HG02798 (cell line): ENCODE measurements around the gene IFNK.
"Not testable (repeated sequence)": the region's sequence is repeated elsewhere in the genome, so short reads cannot be mapped to it uniquely, and the experiment has no call there.

Experiments
- ATAC-seq: cut with Tn5 transposase; IDR thresholded peaks from one replicate; pipeline ENCODE4 v1.9.1; 2021; ENCODE audit warnings: mild to moderate bottlenecking; ENCODE audit not compliant: unreplicated experiment, poor library complexity

The IFNK gene, protein sequence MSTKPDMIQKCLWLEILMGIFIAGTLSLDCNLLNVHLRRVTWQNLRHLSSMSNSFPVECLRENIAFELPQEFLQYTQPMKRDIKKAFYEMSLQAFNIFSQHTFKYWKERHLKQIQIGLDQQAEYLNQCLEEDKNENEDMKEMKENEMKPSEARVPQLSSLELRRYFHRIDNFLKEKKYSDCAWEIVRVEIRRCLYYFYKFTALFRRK

DNA sequence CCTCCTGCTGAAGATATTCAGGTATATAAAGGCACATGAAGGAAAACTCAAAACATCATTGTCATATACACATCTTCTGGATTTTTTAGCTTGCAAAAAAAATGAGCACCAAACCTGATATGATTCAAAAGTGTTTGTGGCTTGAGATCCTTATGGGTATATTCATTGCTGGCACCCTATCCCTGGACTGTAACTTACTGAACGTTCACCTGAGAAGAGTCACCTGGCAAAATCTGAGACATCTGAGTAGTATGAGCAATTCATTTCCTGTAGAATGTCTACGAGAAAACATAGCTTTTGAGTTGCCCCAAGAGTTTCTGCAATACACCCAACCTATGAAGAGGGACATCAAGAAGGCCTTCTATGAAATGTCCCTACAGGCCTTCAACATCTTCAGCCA lies at the start of gene IFNK:
Gene IFNK (plus strand): TSS at position 55 of the 400 bp plus-strand sequence. CDS start 47 bp downstream, at position 102.
- ATAC-seq = no peak

DNA sequence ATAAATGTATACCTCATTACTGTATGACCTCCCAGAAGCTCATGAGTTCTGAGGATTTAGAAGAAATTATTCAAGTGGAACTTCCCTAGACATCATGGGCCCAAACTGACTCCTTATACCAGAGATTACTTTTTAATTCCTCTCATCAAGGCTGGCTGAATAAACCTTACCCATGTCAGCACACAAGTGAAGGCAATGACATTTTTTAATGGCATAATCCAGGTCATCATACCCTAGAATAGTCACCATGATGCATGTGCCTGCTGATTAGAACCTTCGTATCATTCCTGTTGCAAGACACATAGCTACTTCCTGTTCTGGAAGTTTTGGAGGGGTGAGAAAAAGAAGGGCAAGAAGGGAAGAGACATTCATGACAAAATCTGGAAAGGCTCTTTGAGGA lies 49.8 kb upstream of the IFNK start:
- ATAC-seq = no peak

DNA sequence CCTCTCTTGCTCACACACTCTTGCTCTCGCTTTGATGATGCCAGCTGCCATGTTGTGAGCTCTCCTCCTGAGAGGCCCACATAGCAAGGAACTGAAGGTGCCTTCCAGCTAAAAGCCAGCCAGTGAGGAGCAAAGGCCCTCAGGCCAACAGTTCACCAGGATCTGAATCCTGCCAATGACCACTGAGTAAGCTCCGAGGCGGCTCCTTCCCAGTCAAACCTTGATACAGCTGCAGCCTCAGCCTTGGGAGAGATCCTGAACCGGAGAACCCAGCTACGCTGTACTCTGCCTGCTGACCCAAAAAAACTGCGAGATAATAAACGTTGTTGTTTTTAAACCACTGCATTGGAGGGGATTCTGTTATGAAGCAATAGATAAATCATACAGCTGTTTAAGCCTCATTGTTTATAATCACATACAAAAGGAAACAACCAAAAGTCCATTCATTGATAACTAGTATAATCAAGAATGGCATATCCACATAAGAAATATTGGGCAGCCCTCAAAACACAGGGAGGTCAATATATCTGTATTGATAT lies 49.0 kb upstream of the IFNK start:
- no peak for ATAC-seq

DNA sequence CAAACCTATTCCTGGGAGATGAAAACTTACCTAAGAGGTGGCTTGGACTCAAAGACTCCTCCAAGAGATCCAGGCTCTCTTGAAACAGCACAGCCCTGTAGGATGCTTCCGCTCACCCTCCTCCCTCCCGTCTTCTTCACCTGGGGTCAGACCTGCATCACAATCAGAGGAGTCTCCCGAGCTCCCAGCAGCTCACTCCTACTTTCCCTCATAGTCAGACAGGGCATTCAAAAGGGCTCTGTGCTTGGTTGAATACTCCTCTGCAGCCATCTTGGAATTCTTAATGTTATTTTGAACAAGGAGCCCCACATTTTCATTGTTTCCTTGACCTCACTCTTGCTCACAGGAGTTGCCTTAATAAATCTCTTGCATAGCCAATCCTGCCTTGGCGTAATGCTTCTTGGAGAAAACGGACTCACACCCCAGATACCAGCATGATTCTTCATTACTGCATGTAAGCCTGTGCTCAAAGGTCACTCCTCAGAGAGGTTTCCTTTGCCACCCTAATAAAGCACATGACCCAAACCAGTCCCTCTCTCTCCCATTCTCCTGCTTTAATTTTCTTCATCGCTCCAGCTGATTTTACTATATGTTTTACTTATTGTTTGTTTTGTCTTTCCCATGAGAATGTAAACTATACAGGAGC lies 47.1 kb upstream of the IFNK start:
- ATAC-seq = no peak

DNA sequence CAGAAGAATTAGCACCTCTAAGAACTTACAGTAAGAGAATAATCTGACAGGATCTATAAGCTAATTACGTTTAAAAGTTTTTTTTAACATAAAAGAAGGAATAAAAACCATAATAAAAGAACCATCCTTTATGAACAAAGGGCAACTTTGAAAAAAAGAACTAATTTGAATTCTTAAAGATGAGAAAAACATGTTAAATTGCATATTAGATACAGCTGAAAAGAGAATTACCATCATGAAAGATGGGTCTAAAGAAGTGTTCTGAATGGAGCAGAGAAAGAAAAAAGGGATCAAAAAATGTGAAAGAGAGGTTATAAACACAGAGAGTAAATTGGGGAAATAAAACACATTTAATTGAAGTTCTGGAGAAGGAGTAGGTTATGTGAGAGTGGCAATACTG lies 45.8 kb upstream of the IFNK start:
- no peak for ATAC-seq

DNA sequence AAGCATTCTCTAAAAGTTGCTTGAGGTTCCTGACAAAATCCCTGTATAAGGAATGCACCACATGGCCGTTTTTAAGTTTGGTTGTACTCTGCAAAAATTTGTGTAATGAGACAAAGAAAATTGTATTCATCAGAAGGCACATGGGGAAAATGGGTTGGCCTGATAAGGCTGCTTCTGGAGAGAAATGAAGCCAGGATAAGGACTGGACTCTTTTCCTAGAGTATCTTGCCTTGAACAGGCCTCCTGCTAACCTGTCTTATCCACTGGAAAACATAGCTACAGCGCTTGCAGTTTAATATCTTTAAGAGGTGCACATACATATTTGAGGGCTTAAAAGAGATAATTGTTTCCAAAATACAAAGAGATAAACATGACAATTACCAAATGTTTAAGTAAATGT lies 41.4 kb upstream of the IFNK start:
- no peak for ATAC-seq

DNA sequence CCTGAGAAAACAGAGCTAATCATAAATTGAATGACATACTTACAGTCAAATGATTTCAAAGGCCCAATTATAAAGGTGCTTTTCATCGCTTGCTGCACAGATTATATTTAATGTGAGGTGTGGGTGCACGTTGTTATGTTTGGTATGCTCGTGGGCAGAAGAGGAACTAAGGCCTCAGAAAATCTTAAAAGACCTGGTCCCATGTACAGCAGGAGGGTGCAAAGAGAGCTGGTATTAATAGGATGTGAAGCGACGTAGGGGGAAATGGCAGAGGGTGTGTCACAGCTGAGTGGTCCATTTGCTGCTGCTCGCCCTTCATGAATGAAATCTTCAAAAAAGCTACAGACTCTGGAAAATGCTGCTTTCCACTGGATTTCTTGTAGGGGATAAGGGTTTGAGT lies 40.5 kb upstream of the IFNK start:
- ATAC-seq = no peak

DNA sequence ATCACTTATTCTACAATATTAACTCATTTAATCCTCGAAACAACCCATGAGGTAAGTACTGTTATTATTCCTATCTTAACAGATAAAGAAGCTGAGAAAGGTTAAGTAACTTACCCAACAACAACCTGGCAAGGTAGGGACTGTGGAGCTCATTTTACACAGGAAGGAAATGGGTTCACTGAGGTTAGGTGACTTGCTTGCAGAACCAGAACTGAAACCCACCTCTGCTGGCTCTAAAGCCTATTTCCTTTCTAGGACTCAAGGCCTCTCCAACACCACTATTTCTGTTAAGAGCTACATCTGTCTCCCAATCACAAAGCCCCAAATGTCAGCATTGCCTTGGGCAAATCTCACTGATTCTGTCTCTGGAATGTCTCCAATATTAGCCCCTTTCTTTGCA lies 38.9 kb upstream of the IFNK start:
- ATAC-seq = peak; percentile 63

DNA sequence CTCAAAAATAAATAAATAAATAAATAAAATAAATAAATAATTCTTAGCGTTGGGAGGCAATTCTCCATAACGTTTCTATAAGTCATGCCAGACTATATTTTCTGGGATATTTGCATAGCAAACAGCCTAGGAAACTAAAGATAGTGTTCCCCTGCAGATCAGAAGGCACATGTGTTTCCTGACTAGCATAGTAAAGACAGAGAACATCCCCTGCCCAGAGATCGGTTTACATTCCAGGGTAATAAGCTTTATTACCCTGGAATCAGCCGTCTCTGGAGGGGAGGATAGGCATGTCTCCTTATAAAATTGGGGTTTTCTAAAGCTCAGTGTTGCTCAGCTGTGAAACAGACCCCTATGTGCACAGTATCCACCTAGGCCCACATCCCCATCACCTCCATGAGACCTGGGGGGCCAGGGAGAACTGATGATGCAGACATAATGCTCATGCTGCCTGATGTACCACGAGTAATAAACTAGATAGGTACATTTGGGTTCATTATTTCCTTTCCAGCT lies 36.9 kb upstream of the IFNK start:
- no peak for ATAC-seq

DNA sequence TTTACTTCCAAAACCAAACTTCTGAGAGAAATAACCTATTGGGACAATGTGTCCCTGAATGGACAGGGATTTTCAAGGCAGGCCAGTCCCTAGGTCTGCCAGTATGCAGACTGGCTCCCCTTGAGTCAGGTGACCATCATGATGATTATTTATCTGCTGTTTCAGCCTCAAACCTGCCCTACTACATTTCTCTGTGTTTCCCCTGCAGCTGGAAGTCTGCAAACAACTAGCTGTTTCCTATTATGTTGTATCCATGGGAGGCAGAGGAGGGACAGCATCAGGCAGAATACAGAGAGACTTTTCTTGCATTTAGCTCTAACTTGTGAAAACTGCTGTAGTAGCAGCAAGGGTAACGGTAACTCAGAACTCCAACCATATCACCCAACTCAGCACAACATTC lies 36.2 kb upstream of the IFNK start:
- ATAC-seq = no peak

DNA sequence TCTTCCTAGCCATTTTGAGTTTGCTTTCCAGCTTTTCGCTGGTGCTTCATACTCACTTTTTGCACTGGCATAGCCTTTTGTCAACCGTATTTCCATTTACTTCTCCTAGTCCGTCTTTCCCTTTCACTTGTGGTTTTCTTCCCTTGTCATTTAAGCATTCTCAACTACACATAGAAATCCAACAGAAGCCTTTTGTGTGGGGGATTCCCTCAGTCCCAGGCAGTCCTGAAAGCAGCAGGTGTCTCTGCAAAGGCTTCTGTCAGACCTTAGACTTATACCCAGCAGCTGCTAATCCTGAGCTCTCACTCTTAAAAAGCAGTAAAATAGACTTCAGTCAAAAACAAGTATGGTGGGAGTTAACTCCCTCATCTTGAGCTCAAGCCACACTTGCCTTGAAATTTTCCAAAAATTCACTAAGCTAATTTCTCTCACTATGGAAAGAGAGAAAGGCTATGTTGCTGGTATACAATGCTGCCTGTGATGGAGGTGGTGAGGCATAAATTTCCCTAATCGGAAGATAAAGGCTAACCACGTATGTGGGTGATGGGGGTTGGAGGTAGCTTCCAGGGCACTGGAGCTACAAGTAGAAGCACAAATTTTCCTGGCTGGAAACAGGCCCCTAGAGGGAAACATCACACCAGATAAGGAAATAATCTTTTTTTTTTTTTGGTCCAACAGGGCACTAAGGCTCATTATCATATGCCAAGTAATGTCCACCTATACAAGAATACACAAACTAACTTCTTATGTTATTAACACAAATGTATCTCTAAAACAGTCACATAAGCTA lies 34.8 kb upstream of the IFNK start:
- peak; percentile 94 for ATAC-seq

DNA sequence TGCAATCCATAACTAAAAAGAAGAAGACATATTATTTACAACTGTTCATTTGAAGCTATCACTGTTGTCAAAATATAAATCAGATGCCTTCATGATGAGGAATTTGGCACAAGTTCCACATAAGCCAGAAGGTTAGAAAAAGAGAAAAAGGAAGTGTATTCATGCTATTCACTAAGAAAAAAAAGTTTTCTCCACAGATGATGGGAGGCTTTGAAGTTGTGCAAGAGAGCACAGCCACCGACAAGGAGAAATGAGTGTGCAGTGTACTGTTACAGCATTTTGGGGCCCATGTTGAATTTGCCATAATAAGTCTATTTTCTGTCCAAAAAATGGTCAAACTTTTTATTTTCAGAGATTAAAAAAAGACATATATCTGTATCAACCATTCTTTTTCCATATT lies 32.9 kb upstream of the IFNK start:
- no peak for ATAC-seq

DNA sequence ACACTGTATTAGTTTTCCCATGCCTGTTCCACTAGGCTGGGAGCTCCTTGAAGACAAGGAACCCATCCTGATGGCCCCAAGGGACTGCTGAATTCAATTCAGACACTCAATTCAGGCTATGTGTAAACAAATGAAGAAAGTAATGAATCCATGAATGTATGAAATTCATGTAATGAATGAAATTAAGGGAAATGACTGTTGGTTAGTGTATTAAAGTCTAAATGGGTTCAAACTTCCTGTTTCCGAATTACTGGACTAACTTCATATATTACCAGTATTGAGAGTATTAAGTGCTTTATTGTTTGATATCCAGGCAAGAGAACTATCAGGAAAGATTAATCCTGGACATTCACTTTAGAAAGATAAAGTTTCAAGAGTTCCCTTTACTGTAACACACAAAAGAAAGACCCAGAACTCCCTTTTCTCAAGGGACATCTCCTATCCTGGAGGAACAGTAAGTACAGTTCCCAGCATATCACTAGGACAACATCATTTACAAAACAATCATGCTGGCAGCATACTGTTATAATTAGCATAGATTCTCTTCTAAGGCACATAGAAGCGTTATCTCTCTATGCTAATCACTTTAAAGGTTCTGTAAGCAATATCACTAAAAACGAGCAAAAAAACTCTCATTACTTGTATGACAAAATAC lies 28.5 kb upstream of the IFNK start:
- ATAC-seq = no peak

DNA sequence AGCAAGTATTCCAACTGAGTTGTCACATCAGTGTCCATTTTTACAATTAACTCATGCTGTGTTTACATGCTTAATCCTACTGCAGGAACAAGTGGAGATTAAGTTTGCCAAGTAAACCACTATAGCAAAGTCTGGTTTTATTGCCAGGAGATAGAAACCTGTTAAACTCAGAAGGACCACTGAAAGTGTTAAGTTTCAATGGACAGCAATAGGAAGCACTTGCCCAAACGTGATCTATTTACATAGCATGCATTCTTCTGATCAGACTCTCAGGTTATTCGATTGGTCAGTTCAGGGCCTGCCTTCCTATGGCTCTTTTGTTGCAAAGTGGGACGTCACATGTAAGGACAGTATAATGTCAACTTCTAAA lies 28.0 kb upstream of the IFNK start:
- no peak for ATAC-seq

DNA sequence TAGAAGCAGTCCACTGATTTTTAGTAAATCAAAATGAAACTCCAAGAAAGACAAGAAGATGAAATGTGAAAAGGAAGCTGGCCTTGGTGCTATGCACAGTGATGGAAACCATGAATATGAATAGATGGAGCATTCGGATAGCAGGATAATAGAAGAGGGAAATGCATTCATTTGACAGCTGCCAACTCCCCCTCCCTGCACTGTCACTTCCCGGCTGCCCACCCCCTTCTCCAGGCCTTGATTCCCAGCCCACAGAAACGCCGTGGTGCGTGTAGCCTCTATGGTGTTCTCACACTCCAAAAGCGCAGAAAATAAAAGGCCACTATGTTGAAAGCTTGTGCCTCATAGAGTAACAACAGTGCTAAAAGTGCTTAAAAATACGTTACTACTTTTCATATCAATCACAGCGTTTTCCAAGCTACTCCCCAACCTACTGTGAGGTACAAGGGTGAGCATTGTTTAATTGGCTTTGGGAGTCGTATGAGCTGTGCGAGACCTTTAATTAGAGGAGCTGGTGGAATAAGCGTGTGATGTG lies 26.1 kb upstream of the IFNK start:
- ATAC-seq = no peak

DNA sequence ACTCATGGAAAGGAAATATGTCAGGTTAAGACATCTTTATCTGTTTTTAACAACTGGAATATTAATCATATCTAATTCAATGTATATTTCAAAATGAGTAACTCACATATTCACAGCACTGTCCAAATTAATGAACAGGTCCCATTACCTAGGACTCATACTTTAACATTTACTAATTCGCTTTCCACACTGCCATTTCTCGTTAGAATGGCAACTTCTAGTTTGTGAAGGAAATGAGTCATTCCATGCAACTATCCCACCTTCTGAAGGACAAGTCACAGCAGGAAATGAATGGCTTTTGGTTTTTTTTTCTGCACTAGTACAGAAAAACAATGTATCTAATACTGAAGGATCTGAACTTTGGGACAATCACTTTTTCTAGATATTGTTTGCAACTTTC lies 24.6 kb upstream of the IFNK start:
- ATAC-seq = no peak

DNA sequence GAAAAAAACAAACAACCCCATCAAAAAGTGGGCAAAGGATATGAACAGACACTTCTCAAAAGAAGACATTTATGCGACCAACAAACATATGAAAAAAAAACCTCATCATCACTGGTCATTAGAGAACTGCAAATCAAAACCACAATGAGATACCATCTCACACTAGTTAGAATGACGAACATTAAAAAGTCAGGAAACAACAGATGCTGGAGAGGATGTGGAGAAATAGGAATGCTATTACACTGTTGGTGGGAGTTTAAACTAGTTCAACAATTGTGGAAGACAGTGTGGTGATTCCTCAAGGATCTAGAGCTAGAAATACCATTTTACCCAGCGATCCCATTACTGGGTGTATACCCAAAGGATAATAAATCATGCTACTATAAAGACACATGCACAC lies 23.2 kb upstream of the IFNK start:
- not testable (repeated sequence) for ATAC-seq

DNA sequence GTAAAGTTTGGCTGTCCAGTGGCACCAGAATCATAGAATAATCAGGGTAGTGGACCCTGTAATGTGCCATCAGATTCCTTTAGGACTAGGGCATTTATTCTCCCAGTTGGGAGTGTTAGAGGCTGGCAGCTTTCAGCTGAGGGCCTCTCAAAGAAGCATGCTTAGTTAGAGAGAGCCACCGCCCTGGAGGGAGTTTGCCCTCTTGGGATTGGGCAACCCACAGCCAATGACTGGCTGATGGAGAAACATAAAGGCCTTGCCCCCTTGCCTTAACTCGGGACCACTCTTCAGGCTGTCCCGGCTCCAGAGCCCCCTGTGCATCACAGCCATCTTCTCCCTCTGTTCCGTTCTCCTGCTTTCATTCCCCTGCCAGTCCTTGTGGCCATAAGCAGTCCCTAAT lies 20.5 kb upstream of the IFNK start:
- ATAC-seq = no peak

DNA sequence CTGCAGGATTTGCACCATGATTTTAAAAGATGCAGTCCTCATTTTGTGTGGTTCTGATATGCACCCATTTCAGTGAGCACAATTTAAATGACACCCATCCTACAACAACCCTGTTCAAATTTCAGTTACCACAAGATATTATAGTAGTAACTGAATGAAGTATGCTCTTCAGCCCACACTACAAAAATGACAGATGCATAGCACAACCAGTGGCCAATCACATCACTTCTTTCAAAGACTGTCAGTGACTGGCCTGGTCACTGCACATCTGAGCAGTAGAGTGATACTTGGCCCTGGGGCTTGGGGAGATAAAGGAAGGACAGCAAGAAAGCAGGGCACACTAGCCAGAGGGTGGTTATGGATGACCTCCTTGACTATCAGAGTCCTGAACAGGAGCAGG lies 19.8 kb upstream of the IFNK start:
- ATAC-seq = peak; percentile 43

DNA sequence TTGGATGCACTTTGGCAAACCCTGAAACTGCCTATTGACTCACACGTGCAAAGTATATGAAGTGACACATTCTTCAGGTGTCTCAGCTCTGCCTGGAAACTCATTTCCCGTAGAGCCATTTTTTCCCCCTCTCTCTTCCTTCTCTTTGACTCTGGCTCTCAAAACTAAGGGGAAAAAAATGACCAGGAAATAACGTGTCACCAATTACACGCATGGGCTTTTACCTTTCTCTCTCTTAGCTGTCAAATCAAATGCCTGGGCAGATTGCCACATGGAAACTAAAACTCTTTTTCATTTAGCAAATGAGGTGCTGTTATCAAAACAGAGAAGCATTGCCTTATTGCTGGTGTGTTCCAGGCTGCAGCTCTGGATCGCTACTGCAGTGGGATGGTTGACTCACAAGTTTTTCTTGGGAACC lies 18.3 kb upstream of the IFNK start:
- no peak for ATAC-seq
